GM12865 (cell line): ENCODE measurements around the gene IGFBP7.

ENCODE experiments used
- DNase-seq: peaks from one replicate; pipeline ENCODE4 v3.0.0; 2010; ENCODE audit warnings: low read depth
- H3K4me3 ChIP-seq: 2 replicates; pipeline ENCODE4 v1.5.1; 2011; ENCODE audit warnings: mild to moderate bottlenecking, low read depth, low read length, control low read depth
- CTCF ChIP-seq: IDR thresholded peaks from 2 replicates; pipeline ENCODE4 v1.5.1; 2011; ENCODE audit warnings: low read length, control low read depth, low read depth, inconsistent platforms; ENCODE audit not compliant: insufficient read depth; ENCODE audit errors: missing control alignments

The IGFBP7 gene

DNA sequence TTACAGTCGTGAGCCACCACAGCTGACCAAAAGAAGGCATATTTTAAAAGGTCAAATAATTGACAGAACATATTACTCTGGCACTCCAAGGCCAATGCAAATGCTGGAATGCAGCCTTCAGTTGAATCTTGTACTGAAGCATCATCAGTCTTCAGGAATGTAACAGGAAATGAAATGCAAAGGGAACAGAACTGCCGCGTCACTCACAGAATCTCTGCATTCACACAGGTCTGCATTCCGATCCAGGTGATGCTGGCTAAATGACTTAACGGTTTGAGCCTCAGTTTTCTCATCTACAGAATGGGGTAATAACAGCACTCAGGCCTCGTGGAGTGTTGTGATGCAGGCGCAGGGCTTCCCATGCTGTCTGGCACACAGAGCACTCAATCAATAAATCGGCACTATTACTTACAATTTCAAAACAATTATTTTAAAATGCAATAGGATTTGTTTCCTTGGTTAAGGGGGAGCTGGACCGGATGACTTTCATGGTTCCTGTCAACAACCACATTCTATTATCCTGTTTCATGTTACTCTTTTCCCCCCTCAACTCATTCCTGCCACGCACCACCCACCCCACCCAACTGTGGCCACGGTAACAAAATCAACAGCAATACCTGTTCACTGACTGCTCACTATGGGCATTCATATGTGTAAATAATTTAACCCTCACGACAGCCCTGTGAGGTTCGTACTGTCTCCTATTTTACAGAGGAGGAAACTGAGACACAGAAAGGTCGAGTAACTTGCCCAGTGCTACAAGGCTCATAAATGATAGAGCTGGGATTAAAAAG, 32.4 kb downstream of the IGFBP7 start:
- DNase-seq, result no peak

DNA sequence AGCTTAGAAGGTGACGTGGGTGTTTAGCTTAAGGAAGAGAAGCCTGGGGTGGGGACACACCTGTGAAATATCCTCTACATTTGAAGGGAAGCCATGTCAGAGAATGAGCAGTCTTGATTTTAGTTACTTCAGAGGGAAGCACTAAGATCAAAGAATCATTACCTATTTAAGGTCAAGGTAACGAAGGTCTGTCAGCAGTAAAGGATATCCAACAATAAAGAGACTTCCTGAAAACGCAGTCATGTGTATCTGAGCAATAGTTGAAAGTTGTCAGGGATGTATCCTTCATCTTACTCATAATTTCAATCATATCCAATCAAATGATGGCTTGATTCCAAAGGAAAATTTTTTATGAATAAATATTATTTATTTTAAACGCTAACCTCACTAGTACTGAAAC, 33.5 kb downstream of the IGFBP7 start:
- no peak for DNase-seq
- no peak overlapping the region for H3K4me3 ChIP-seq
- TF ChIP-seq CTCF, result no peak

More for the DNA sequence above, 32.4 kb downstream of the IGFBP7 start:
- no peak overlapping the region for H3K4me3 ChIP-seq
- TF ChIP-seq CTCF, result no peak

- no peak for DNase-seq
- H3K4me3 ChIP-seq, result no peak overlapping the region
- TF ChIP-seq CTCF, result no peak
These were observed 34.8 kb downstream of the IGFBP7 start for GRCh38 chr4:57075367-57075766.

GRCh38 chr4:57074744-57075143, 35.4 kb downstream of the IGFBP7 start:
- no peak for TF ChIP-seq CTCF
- DNase-seq, result no peak
- H3K4me3 ChIP-seq, result no peak overlapping the region

DNA sequence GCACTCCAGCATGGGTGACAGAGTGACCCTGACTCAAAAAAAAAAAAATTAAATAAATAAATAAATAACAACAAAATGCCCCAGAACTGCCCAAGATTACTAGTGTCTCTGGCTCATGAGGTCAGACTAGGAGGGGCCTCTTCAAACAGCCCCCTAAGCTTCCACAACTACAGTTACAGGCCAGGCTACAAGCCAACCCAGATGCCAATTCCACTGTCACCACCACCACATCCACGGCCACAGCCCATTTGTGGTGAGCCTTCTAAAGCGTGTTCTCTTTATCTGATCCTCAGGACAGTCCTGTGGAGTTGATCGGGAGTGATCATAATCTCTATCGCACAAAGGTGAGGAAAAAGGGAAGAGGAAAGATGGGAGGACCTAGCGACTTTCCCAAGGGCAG, 36.6 kb downstream of the IGFBP7 start:
- no peak for TF ChIP-seq CTCF
- no peak for DNase-seq
- H3K4me3 ChIP-seq, result no peak overlapping the region

DNA sequence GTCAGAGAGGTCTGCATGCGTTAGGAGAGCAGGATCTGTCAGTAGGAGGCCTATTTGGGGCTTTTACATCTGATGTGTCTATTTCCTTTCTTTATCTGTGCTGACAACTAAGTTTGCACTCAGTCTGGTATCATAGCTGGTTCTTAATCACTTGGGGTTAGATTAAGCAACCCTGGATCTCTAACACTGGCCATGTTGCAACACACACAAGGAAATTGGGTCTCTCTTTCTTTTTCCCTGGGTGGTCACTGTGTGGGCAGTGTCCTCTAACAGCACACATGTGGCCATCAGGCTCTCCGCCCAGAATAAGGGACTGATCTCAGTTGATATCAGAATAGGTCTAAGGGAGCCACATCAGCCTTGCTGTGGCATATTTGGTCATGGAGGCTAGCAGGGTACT, 38.9 kb downstream of the IGFBP7 start:
- no peak for DNase-seq
- TF ChIP-seq CTCF, result no peak
- H3K4me3 ChIP-seq, result no peak overlapping the region

- H3K4me3 ChIP-seq, result no peak overlapping the region
- TF ChIP-seq CTCF, result no peak
- no peak for DNase-seq
These were observed 39.7 kb downstream of the IGFBP7 start for GRCh38 chr4:57070461-57070860.
